ENCODE results near the gene PCNT.
"Not testable (repeated sequence)": the region's sequence is repeated elsewhere in the genome, so short reads cannot be mapped to it uniquely, and the experiment has no call there.

Gene PCNT

GRCh38 chr21:46310260-46310659 is 13.7 kb upstream of the PCNT start:
- not testable (repeated sequence) for FAIRE-seq

- no peak for FAIRE-seq
Measured at GRCh38 chr21:46311568-46311967, 12.4 kb upstream of the PCNT start.

GRCh38 chr21:46312949-46313348 is 11.0 kb upstream of the PCNT start:
- FAIRE-seq, result no peak

GRCh38 chr21:46314441-46315020 is 9.4 kb upstream of the PCNT start:
- no peak for FAIRE-seq

DNA sequence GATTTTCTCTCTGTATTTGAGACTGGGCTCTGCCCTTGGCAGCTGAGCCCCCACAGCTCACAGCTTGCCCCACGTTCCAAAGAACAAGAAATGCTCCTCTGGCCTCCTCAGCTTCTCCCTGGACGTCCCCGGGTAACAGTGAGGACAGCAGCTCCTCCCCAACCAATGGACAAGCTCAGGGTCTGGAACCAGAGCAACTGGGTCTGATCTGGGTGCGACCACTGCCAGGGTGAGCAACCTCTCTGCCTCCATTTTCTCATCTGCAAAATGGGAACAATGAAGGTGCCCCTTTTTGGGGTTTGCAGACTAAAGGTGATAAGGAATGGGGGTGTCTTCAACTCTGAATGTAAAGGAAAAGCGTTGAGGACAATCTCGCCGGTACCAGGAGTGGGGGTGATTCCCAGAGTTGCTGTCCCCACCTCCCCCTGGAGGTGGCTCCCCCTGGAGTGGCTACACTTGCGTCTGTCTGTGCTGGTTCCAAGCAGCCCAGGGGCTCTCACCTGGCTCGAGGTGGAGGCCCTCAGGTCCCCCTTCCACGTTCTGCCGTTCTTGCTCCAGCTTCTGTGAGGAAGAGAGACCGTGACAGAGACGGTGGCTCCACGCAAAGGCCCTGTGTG is 7.1 kb upstream of the PCNT start:
- FAIRE-seq, result no peak

- no peak for FAIRE-seq
Measured at GRCh38 chr21:46317710-46318463, 6.1 kb upstream of the PCNT start.

DNA sequence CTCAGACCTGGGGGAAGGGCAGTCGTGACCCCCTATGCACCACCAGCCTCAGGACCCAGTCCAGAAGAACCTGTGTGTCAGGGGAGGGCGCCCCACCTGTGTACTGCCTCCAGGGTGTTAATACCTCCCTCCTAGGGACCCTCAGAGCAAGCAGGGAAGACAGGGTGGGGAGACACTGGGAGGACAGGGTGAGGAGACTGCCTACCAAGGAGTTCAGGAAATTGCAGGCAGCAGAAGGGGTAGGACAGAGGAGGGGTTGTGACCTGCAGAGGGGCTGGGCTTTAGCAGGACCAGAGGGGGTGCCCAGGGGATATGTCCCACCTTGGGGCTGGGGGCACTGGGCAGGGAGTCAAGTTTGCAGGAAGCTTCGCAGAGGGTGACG is 5.5 kb upstream of the PCNT start:
- no peak for FAIRE-seq

GRCh38 chr21:46319186-46319585 is 4.8 kb upstream of the PCNT start:
- FAIRE-seq, result no peak

DNA sequence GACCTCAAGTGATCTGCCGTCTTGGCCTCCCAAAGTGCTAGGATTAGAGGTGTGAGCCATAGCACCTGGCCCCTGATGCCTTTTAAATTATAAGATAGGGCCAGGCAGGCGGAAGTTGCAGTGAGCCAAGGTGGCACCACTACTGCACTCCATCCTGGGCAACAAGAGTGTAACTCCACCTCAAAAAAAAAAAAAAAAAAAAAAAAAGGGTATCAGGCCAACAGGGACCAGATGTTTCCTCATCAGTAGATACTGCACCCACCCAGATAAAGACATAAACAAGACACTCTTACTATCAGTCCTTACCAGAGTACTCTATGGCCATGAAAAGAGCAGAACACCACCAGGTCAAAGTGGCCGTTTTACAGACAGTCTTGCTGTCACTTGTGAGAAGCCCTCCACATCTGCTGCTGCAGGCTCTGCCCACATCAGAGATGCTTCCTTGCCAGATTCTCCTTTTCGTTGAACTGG is 3.6 kb upstream of the PCNT start:
- no peak for FAIRE-seq

DNA sequence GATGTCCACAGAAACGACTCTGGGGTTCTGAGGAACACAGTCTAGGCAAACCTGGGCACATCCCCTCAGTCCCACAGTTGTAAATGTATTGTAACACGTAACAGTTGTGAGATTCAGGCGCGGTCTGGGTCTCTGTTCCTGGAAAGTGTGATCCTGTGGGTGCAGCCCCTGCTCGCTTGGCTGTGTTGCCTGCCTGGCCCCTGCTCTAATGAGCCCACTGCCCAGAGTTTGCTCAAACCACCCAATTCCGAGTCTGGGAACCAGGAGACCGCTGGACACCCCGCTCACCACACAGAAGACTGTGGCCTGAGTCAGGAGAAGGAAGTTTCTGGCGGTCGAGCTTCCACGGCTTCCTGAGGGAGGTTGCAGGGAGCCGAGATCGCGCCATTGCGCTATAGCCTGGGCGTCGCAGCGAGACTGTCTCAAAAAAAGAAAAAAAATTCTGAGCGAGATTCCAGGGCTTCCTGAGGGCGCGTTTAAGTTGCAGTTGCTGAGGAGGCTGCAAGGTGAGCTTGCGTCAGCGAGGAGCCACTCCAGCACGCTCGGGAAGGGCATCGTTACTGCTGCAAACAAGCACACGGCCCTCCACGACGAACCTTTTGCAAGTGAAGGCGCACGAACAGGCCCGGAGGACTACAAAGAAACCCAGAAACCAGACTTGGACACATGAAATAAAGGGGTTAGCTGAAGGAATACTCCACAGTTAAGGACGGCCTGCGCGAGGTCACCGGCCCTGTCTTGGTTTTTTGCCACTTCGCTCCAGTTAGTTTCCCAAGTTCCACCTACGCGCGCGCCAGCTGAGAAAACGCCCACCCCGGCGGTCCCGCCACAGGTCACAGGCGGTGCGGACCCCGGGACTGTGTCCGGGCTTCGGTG is 1.4 kb upstream of the PCNT start:
- no peak for FAIRE-seq

GRCh38 chr21:46323227-46323709 is 688 bp upstream of the PCNT start:
- no peak for FAIRE-seq

- no peak for FAIRE-seq
Measured at GRCh38 chr21:46324390-46325072, 575 bp downstream of the PCNT start.

DNA sequence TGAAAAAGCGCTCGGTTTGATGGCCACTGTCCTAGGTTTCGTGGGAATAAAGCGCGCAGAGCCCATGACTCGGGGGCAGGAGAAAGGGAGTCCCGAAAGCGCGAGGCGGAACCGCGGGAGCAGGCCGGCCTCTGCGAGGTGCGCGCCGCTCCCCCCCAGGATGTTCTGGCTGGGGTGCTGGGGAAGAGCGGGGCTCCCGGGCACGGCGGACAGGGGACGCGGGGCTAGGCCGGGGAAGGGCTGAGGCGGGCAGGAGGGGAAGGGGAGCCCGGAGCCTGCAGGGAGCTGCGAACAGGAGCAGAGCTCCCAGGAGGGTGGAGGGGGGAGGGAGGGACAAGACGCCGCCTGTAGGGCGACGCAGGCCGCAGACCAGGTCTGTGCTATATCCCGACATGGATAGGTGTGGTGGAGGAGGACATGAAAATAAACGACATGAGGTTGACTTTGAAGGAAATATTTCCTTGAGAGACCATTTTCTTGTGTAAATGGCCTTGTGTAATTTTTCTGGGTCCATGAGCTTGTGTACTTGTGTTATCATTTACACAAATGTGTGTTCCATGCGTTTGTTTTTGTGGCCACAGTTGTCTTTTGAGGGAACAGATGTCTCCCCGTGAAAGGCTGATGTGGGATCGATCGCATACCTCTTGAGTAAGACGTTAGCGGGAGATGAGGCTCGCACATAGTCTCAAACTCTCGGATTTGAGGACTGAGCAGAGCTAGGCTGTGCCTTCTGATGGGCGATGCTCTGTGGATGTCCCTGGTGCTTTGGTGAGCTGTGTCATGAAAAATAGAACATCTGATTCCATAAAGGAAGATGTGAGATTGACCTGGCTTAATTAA is 1.3 kb downstream of the PCNT start:
- no peak for FAIRE-seq

DNA sequence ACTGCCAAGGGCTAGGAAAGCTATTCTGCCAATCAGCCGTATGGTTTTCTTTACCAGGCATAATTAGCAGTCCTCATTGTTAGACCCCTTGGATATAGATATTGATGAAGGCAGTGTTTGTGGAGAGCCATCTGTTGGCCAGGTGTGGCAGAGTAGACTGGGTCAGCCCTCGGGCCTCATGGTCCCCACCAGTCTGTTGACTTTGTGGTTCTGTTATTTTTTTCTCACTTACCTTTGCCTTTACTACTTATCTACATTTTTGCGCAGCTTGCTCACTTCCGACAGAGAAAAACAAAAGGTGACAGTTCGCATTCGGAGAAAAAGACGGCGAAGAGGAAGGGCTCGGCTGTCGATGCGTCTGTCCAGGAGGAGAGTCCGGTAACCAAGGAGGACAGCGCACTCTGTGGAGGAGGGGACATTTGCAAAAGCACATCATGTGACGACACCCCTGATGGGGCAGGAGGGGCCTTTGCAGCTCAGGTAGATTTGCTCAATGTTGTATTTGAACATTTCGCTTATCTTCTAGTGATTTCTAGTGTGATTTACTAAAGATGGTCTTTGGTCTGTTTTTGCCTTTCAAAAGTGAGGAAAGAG is 2.3 kb downstream of the PCNT start:
- no peak for FAIRE-seq

GRCh38 chr21:46327711-46328110 is 3.8 kb downstream of the PCNT start:
- FAIRE-seq, result no peak

DNA sequence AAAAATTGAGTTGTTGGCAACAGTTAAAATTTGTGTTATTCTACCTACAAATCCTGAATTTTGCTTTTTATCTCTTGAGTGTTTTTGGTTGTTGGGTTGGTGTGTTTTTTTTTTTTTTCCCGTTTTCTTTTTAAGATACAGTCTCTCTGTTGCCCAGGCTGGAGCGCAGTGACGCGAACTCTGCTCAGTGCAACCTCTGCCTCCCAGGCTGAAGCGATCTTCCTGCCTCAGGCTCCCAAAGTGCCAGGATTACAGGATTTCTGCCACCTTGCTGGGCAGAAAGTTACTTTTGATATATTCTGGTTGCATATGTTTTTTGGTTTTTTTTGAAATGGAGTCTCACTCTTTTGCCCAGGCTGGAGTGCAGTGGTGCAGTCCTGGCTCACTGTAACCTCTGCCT is 4.2 kb downstream of the PCNT start:
- FAIRE-seq, result no peak

DNA sequence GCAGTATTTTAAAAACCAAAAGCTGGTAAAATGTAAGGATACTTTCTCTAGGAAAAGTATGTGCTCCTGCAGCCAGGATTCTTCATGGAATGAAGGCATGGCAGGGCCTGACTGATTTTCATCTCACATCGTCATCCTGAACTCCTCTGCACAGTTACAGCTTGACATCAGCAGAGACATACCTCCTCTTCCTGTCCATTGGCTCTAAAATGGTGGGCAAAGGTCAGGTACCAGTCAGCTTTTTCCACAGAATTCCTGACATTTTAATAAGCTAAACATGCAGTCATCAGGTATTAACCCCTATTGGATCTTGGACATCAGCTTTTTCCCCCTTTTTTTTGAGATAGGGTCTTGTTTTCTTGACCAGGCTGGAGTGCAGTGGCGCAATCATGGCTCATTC is 5.8 kb downstream of the PCNT start:
- FAIRE-seq, result no peak

- FAIRE-seq, result no peak
Measured at GRCh38 chr21:46334351-46335140, 10.6 kb downstream of the PCNT start.

- no peak for FAIRE-seq
Measured at GRCh38 chr21:46336603-46337002, 12.6 kb downstream of the PCNT start.

DNA sequence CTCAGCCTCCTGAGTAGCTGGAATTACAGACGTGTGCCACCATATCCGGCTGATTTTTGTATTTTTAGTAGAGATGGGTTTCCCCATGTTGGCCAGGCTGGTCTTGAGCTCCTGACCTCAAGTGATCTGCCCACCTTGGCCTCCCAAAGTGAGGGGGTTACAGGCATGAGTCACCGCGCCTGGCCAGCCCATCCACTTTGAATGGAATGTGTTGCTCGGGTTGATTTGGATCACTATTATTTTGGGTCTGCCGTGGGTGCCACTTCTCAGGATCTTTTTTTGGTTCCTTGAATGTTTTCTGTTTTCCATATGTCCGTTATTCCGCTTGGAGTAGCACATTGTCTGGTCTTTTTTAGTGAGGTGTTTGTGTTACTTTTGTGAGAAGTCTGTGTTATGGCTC is 17.0 kb downstream of the PCNT start:
- FAIRE-seq, result no peak

Measured in TTC549 (cell line).